Stimulated activated effector memory CD8-positive, alpha-beta T cell treated with anti-CD3 and anti-CD28 coated beads, Interleukin-12 subunit alpha, Interleukin-12 subunit beta, amount 100 ng/mL, for 72 hours (primary cell): Measurements from ENCODE around the gene IFITM5.

Source experiments
- ATAC-seq: fragments of 150-1000 bp; cut with Tn5 transposase; 2 replicates; pipeline ENCODE4 v1.10.0; 2021
- DNase-seq, 2 donors: peaks; one replicate each; pipeline ENCODE4 v3.0.0; 2021 to 2022; ENCODE audit warnings: low spot score in 2 of 2
- H3K27ac Mint-ChIP-seq: one replicate; pipeline ENCODE4 v1.8.0; 2022; ENCODE audit warnings: mild to moderate bottlenecking, mixed read lengths
- H3K36me3 Mint-ChIP-seq: one replicate; pipeline ENCODE4 v1.8.0; 2022; ENCODE audit warnings: mild to moderate bottlenecking, mixed read lengths
- H3K4me1 Mint-ChIP-seq: one replicate; pipeline ENCODE4 v1.8.0; 2022; ENCODE audit warnings: mixed read lengths
- H3K4me3 Mint-ChIP-seq: one replicate; pipeline ENCODE4 v1.8.0; 2022; ENCODE audit warnings: mild to moderate bottlenecking, mixed read lengths
- H3K9me3 Mint-ChIP-seq: one replicate; pipeline ENCODE4 v1.8.0; 2022; ENCODE audit warnings: mixed read lengths

The IFITM5 gene

DNA sequence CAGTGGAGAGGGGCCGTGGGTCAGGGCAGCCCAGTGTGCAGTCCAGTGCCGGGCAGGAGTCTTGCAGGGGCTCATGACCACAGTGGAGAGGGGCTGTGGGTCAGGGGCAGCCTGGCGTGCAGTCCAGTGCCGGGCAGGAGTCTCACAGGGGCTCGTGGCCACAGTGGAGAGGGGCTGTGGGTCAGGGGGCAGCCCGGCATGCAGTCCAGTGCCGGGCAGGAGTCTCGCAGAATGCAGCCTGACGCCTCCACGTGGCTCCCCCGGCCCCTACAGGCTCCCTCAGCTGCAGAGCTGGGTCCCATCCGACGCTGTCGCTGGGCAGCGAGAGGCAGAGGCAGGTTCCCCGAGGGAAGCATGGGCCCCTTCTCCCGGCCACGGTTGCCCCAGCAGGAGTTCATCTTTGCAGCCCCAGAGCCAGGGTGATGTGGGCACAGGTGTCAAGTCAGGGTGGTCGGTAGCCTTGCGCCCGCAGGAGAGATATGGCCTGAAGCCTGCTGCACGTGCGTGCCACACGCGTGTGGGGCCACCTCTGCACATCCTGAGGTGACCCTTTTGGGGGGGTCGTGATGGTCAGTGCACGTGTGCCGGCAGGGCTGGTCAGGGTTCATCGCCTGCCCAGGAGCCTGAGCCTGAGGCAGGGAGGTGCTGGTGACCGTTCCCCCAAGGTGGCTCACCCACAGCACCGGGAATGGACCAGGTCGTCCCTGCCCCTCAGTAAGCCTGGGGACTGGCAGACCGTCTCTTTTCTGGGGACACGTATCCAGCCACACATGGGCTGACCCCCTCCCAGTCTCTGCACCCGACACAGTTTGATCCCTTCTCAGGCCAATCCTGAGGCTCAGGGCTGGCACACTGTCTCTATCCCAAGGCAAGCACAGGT, 2.9 kb downstream of the IFITM5 start:
- Mint-ChIP-seq H3K4me1 (peaks cover 25% of the 10 kb centered on the region), H3K27ac (peak overlapping the region; percentile 85), H3K9me3 (no peaks in the 10 kb centered on the region), H3K36me3 (peaks cover 16% of the 10 kb centered on the region), H3K4me3 (no peak overlapping the region)
- ATAC-seq = no peak
- no peak for DNase-seq

DNA sequence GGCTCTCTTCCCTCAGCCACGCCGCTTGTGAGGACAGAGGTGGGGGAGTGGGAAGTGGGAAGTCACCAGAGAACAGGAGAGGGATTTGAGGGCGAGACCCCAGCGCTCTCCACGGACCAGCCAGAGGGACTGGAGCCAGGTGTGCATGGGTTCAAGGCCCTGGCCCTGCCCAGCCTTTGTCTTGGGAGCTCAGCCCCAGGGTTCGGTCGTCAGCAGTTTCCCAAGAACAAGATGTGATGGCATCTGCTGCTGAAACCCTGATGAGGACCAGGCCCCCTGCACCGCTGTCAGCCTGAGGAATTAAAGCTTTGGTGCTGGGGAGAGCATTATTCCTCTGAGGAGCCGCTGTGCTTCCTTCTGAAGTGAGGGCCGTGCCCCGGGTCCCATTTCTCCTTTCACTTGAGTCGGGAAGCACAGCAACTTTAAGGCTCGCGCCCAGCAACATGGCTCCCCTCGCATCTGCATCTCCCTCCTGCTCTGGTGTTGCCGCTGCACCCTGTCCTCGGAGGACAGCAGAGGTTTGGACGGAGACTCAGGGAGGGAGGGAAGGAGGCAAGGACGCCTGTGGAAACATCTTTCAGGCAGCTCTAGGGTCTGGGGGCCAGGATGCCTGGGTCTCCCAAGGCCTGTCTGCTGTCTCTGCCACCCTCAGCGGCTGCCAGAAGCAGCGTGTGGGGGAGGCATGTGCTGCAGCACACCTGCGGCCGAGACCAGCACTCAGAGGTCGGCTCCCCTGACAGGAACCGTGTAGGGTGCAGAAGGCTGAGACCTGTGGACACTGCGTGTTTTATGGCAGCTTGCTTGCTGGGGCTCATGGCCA, 3.8 kb downstream of the IFITM5 start:
- H3K27ac Mint-ChIP-seq = no peak overlapping the region
- H3K9me3 Mint-ChIP-seq = no peaks in the 10 kb centered on the region
- no peak overlapping the region for H3K4me3 Mint-ChIP-seq
- peaks cover 30% of the 10 kb centered on the region for H3K4me1 Mint-ChIP-seq
- ATAC-seq (no peak), DNase-seq (no peak)
- peaks cover 21% of the 10 kb centered on the region for H3K36me3 Mint-ChIP-seq

DNA sequence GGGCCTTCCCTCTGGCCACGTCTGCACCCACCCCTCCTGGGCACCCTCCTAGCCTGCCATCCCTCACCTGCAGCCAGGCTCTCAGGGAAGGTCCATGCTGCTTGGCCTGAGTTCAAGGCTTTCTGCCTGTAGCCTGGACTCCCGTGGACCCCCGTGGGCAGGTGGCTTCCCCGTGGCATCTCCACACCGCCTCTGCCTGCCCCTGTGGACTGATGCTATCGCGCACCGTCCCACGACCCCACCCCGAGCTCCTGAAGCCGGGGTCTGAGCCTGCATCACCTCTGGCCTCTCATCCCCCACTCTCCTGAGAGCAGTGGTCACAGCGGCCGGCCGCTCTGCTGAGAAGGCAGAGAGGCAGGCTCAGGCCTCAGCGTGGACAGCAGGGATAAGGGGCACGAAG, 4.5 kb downstream of the IFITM5 start:
- Mint-ChIP-seq H3K27ac (no peak overlapping the region), H3K4me3 (no peak overlapping the region), H3K9me3 (no peaks in the 10 kb centered on the region), H3K4me1 (peaks cover 33% of the 10 kb centered on the region), H3K36me3 (peaks cover 21% of the 10 kb centered on the region)
- DNase-seq = no peak
- ATAC-seq = no peak

DNA sequence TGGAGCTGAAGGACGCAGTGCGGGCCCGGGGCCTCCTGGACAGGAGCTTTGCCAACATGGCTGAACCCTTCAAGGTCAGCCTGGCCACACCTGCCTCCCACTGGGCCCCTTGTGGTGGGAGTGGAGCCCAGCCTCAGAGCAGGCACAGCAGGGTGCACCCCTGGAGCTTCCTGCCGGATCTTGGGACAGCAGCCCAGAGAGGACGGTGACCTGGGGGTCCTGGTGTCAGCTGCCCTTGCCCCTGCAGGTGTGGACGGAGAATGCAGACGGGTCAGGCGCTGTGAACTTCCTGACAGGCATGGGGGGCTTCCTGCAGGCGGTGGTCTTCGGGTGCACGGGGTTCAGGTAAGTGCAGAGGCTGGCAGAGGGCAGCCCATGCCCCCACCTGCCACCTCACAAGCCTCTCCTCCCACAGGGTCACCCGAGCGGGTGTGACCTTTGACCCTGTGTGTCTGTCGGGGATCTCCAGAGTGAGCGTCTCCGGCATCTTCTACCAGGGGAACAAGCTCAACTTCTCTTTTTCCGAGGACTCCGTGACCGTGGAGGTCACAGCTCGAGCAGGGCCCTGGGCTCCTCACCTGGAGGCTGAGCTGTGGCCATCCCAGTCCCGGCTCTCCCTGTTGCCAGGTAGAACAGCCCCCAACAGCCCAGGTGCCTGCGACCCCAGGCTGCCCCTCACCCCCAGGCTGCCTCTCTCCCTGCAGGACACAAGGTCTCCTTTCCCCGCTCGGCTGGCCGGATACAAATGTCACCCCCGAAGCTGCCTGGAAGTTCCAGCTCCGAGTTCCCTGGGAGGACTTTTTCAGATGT, 5.3 kb downstream of the IFITM5 start:
- H3K27ac Mint-ChIP-seq = no peak overlapping the region
- DNase-seq = no peak
- no peaks in the 10 kb centered on the region for H3K9me3 Mint-ChIP-seq
- H3K4me1 Mint-ChIP-seq = peaks cover 36% of the 10 kb centered on the region
- no peak for ATAC-seq
- no peak overlapping the region for H3K4me3 Mint-ChIP-seq
- H3K36me3 Mint-ChIP-seq = peaks cover 21% of the 10 kb centered on the region

DNA sequence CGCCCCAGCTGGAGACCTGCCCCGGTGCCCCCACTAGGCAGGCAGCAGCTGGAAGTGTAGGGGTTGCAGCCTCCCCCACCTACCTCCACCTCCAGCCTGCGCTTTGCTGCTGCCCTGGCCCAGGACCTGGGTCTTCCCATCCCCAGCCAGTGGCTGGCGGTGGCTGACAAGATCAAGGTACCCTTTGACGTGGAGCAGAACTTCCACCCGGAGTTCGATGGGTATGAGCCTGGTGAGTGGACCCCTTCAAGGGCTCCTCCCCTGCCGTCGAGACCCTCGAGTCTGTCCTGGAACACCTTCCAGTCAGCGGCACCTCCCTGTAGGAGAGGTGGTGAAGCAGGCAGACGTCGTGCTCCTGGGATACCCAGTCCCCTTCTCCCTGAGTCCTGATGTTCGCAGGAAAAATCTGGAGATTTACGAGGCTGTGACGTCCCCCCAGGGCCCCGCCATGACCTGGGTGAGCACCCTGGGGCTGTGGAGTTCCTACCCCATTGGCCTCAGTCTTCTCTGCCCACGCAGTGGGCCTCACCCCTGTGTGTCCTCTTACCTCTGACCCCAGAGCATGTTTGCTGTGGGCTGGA, 6.0 kb downstream of the IFITM5 start:
- Mint-ChIP-seq H3K4me1 (peaks cover 36% of the 10 kb centered on the region), H3K4me3 (no peak overlapping the region), H3K36me3 (peaks cover 22% of the 10 kb centered on the region), H3K9me3 (no peaks in the 10 kb centered on the region), H3K27ac (no peak overlapping the region)
- DNase-seq (no peak), ATAC-seq (no peak)

DNA sequence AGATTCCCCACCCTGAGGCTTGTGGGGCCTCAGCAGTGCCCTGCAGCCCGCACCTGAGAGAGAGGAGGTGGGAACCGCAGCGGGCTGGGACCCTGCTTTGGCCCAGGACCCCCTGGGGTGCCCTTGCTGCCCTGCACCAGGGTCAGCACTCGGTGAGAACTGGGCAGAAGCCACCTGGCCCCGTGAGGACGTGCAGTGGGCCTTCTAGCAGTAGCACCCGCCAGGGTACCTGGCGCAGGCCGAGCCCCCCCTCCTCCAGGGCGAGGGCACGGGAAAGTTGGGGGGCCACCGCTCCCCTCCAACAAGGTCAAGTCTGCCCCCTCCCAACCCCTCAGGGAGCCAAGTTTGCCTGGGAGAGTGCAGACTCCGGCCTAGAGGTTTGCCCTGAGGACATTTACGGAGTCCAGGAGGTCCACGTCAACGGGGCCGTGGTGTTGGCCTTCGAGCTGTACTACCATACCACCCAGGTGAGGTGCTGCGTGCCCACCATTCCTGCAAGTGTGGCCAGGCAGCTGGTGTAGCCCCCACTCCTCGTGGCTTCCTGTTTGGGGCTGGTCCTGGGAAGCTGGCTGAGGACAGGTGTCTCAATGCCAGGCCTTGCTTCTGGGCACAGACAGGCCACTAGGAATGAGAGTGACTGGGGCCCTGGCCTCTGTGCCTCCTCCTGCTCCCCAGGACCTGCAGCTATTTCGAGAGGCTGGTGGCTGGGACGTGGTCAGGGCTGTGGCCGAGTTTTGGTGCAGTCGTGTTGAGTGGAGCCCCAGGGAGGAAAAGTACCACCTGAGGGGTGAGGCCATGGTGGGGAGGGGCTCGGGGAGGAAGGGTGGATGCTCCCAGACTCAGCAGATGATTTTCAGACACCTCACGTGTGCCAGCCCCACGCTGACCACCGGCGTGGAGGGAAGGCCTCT, 6.9 kb downstream of the IFITM5 start:
- ATAC-seq = no peak
- Mint-ChIP-seq H3K4me1 (peaks cover 38% of the 10 kb centered on the region), H3K36me3 (peaks cover 28% of the 10 kb centered on the region), H3K27ac (no peak overlapping the region), H3K9me3 (no peaks in the 10 kb centered on the region), H3K4me3 (no peak overlapping the region)
- DNase-seq = no peak

DNA sequence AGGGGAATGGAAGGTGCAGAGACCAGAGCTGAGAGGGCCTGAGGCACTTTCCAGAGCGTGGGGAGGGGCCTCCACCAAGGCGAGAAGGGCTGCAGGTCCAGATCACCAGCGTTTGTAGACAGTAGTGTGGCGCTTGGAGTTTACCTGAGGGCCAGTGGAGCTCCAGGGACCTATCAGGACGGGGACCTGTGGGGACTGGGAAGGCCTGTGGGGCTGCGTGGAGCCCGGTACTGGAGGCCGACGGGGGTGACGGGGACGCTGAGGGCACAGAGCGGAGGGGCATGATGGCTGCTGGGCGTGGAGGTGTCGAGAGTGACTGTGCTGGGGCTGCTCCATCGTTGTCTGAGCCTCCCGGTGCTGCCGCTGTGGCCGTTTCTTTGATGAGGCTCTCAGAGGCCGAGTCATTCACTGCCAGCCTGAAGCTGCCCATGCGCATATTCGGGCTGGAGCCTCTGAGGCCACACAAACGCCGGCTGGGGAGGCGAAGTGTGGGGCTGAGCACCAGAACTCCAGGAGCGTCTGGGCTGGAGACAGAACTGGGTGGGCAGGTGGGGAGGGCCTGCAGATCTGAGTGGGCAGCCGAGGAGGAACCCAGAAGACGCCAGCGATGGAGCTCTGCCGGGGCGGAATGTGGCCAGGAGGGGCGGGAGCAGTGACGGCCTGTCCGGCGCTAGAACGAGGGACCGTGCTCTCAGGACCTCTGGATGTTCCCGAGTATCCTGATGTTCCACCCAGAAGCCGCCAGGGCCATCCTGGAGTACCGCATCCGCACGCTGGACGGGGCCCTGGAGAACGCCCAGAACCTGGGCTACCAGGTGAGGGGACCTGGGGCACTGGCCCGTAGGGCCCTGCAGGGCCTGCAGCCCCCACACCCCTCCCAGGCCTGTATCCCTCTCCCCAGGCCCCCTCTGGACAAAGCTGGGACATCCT, 7.8 kb downstream of the IFITM5 start:
- Mint-ChIP-seq H3K4me1 (peaks cover 38% of the 10 kb centered on the region), H3K9me3 (no peaks in the 10 kb centered on the region), H3K36me3 (peaks cover 33% of the 10 kb centered on the region), H3K4me3 (peak overlapping the region; percentile 64), H3K27ac (peak overlapping the region; percentile 81)
- ATAC-seq = no peak
- no peak for DNase-seq

DNA sequence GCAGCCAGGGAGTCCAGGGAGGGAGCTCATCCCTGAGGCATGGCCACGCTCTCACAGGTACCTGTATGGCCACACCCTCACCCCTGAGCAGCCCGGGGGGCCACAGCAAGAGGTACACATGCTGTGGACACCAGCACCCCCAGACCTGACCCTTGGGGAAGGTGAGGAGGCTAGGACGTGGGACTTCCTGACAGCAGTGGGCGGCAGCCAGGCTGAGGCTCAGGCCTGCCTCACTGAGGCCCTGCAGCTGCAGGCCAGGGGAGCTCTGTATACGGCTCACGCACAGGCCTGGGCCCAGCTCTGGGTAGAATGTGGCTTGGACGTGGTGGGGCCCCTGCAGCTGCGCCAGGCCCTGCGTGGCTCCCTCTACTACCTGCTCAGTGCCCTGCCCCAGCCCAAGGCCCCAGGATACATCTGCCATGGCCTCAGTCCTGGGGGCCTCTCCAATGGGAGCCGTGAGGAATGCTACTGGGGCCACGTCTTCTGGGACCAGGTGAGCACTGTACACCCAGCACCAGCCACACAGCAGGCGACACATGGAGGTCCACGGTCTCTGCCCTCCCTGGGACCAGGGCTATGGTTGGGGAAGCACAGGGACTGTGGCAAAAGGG, 8.6 kb downstream of the IFITM5 start:
- DNase-seq = no peak
- H3K36me3 Mint-ChIP-seq = peaks cover 33% of the 10 kb centered on the region
- peak overlapping the region; percentile 64 for H3K4me3 Mint-ChIP-seq
- no peaks in the 10 kb centered on the region for H3K9me3 Mint-ChIP-seq
- ATAC-seq = no peak
- H3K27ac Mint-ChIP-seq = peak overlapping the region; percentile 81
- peaks cover 46% of the 10 kb centered on the region for H3K4me1 Mint-ChIP-seq

DNA sequence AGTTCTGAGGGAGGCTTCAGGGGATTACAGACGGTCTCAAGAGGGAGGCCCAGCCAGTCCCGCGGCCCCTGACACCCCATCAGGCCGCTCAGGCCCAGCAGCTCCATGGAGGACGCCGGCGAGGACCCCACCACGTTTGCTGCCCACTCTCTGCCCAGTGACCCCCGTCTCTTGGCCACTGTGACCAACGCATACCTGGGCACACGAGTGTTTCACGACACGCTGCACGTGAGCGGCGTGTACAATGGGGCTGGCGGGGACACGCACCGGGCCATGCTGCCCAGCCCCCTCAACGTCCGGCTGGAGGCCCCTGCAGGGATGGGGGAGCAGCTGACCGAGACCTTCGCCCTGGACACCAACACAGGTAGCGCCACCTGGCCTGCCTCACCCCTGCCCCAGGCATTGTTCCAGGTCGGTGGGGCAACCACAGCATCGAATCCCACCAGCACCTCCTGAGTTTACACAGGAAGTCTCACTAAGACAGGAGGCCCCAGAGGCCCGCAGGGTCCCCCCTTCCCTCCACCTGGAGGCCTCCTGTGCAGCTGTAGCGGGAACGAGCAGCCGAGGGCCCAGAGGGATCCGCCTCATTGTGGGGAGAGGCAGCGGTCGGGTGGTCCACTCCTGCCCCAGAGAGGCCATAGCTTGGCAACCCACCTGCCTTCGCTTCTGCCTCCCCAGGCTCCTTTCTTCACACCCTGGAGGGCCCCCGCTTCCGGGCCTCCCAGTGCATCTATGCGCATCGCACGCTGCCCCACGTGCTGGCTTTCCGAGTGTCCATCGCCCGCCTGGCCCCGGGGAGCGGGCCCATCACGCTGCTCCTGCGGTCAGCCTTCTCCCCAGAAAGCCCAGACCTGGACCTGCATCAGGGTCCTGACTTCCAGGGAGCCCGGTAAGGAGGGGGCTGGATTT, 9.4 kb downstream of the IFITM5 start:
- Mint-ChIP-seq H3K27ac (peak overlapping the region; percentile 81), H3K36me3 (peaks cover 33% of the 10 kb centered on the region), H3K4me1 (peaks cover 53% of the 10 kb centered on the region), H3K4me3 (peak overlapping the region; percentile 64), H3K9me3 (no peaks in the 10 kb centered on the region)
- DNase-seq (no peak), ATAC-seq (no peak)

DNA sequence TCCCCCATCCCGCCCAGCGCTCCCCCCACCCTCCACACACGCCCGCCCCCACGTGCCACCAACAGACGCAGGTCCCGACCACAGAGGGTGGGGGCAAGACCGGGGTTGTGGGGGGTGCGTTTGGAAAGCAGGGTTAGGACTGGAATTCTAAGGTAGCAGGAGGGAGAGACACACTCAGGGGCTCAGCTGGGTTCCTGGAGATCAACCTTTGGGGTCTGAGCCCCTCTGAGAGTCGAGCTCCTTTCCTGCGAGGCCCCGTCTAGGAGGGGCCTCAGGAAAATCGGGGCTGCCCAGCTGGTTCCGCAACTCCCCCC, 10.0 kb downstream of the IFITM5 start:
- Mint-ChIP-seq H3K4me3 (peak overlapping the region; percentile 64), H3K36me3 (peaks cover 33% of the 10 kb centered on the region), H3K4me1 (peaks cover 54% of the 10 kb centered on the region), H3K27ac (peak overlapping the region; percentile 81), H3K9me3 (no peaks in the 10 kb centered on the region)
- DNase-seq (no peak), ATAC-seq (no peak)

DNA sequence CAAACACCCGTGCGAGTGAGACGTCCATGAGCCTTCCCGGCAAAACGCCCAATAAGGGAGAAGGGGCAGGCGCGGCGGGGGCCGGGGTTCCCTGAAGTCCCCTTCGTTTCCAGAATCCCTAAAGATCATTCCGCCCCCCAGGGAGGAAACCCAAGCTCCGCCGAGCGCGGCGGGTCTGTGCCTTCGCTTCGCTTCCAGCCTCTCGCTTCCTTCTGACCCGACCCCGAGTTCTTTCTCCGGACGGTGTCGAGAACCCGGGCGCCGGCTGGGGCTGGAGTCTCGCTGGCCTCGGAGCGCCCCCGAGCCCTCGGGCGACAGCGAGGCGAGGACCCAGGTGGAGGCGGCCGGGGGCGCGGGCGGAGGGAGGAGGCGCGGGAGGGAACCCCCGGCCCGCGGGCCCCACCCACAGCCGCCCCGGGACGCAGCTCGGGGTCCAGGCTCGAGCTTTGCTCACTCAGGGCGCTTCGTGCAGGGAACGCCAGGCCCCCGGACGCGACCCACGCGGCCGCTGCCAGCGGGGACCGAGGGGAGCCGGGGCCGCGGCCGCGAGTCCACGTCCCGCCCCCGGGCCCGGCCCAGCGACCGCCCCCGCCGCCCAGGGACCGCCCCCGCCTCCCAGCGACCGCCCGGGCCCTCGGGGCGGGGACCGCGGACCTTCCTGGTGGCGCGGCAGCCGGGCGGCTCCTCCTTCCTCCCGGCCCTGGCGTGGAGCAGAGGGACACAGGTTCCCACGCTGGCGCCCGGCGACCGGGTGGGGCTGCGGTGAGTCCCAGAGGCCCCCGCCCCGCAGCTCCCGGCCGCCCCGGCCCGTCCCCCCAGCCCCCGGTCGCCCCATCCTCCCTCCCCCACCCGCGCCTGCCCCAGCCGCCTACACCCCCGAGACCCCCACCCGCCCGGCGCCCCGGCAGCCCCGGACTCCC, 10.6 kb downstream of the IFITM5 start, which contains the start of gene PGGHG:
PGGHG (plus strand) TSS at position 649 of the 920 bp plus-strand sequence. CDS start 691 bp downstream, outside the sequence.
- H3K36me3 Mint-ChIP-seq = peaks cover 29% of the 10 kb centered on the region
- H3K4me1 Mint-ChIP-seq = peaks cover 54% of the 10 kb centered on the region
- peak within 1 kb of the TSS; percentile 96 for H3K4me3 Mint-ChIP-seq
- no peaks in the 10 kb centered on the region for H3K9me3 Mint-ChIP-seq
- peak within 1 kb of the TSS; percentile 93 for H3K27ac Mint-ChIP-seq
- ATAC-seq (peak; percentile 59), DNase-seq (no peak)
